Smooth muscle cell (in vitro differentiated cells): ENCODE results near the gene EDRF1. TPM values are rescaled to one million over a fixed set of nuclear protein-coding genes. Genes with fewer than 3 reads are reported as not detected.
A peak's percentile ranks its signal among the peaks of the same experiment; 100 is the strongest.

Source experiments
- DNase-seq: peaks from one replicate; lab custom pipeline; 2025; ENCODE audit not compliant: unreplicated experiment; lab: John Stamatoyannopoulos, UW
- H2AFZ ChIP-seq: fragments of 200-600 bp; sonication (generic); 2 replicates; pipeline ENCODE4 v1.6.0; 2016; ENCODE audit warnings: antibody characterized with exemption, low read depth, mild to moderate bottlenecking
- H3F3A ChIP-seq: fragments of 200-600 bp; sonication (generic); 2 replicates; pipeline ENCODE4 v1.6.0; 2017; ENCODE audit warnings: antibody characterized with exemption, low read depth
- H3K27ac ChIP-seq: fragments of 200-600 bp; sonication (generic); 2 replicates; pipeline ENCODE4 v1.5.1; 2016; ENCODE audit warnings: low read depth, mild to moderate bottlenecking
- H3K27me3 ChIP-seq: fragments of 200-600 bp; sonication (generic); 2 replicates; pipeline ENCODE4 v1.6.1; 2016; ENCODE audit warnings: low read depth, mild to moderate bottlenecking
- H3K36me3 ChIP-seq: fragments of 200-600 bp; sonication (generic); 2 replicates; pipeline ENCODE4 v1.5.1; 2016; ENCODE audit warnings: low read depth
- H3K4me1 ChIP-seq: fragments of 200-600 bp; sonication (generic); 2 replicates; pipeline ENCODE4 v1.5.1; 2016; ENCODE audit warnings: low read depth
- H3K4me2 ChIP-seq: fragments of 200-600 bp; sonication (generic); 2 replicates; pipeline ENCODE4 v1.6.0; 2016; ENCODE audit warnings: mild to moderate bottlenecking
- H3K4me3 ChIP-seq: fragments of 200-600 bp; sonication (generic); 2 replicates; pipeline ENCODE4 v1.5.1; 2016; ENCODE audit warnings: mild to moderate bottlenecking
- H3K79me2 ChIP-seq: fragments of 200-600 bp; sonication (generic); 2 replicates; pipeline ENCODE4 v1.6.0; 2016; ENCODE audit warnings: low read depth, mild to moderate bottlenecking
- H3K9ac ChIP-seq: fragments of 200-600 bp; sonication (generic); 2 replicates; pipeline ENCODE4 v1.6.0; 2016; ENCODE audit warnings: low read depth
- H3K9me3 ChIP-seq: fragments of 200-600 bp; sonication (generic); replicated peaks from 2 replicates; pipeline ENCODE4 v1.5.1; 2016; ENCODE audit warnings: low read depth
- H4K20me1 ChIP-seq: fragments of 200-600 bp; sonication (generic); 2 replicates; pipeline ENCODE4 v1.6.0; 2016; ENCODE audit warnings: low read depth
- WGBS: methylation state at CpG from one replicate; pipeline ENCODE4 v1.1.7; 2016; ENCODE audit warnings: low lambda C conversion rate; 5-methylcytosine and 5-hydroxymethylcytosine counted together
- polyA plus RNA-seq: library from polyadenylated mRNA; unstranded; fragments of >200 nt; fragmentation: Nextera tagmentation; extraction: Ambion mirVana; gene quantifications from 2 replicates; pipeline ENCODE4 v1.2.1, GENCODE V29; 2016
- total RNA-seq: library from RNA; depleted of rRNA; stranded (reverse); fragments of >200 nt; gene quantifications from 2 replicates; pipeline ENCODE4 v1.2.3, GENCODE V29; 2014
- TF ChIP-seq, protein P1 (sequence below): fragments of 200-600 bp; sonication (generic); IDR thresholded peaks from 2 replicates; pipeline ENCODE4 v1.5.1; 2017; ENCODE audit warnings: borderline replicate concordance, mild to moderate bottlenecking, antibody characterized with exemption; ENCODE audit not compliant: insufficient read depth, poor library complexity, severe bottlenecking

Gene EDRF1
- total and polyA plus RNA-seq, 2 experiments from 2014 or later: 8.5 to 22.0 TPM

DNA sequence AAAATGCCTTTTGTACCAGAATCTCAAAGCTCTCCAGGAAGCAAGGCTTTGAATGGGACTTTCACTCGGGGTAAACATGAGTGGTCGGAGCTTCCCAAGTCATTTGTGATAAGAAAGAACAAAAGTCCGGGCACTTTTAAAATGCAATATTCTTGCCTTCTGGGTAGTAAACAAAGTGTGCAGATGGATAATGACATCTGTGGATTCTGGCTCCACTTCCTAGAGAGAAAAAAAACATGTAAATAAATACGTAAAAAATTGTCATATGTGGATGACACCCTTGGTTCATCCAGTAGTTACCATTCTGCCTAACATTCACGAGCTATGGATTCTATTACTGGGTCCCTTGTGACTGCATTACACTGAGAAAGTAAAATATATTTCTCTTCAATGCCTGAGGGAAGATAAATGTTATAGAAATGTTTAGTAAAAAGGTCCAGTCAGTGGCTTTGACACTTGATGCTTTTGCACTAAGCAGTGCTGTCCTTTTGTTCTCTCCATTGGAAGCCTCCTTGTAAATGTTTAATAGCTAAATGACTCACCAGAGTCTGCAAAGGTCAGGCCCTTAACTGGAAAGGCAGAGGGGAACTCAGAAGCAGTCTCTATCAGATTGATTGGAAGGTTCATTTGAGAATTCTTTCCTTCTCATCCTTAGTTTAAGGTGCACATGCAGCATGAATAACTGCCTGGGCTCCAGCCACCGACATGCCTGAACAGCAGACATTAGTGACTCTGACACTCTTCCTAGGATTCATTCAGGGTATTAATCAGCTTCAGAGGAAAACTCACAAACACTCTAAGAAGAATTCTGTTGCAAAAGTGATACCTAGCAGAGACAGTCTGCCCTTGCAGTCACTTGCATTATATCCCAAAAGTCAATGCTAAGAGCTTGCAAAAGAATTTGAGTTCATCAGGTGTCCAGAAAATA lies 11.7 kb upstream of the EDRF1 start:
- TF ChIP-seq, protein P1, sequence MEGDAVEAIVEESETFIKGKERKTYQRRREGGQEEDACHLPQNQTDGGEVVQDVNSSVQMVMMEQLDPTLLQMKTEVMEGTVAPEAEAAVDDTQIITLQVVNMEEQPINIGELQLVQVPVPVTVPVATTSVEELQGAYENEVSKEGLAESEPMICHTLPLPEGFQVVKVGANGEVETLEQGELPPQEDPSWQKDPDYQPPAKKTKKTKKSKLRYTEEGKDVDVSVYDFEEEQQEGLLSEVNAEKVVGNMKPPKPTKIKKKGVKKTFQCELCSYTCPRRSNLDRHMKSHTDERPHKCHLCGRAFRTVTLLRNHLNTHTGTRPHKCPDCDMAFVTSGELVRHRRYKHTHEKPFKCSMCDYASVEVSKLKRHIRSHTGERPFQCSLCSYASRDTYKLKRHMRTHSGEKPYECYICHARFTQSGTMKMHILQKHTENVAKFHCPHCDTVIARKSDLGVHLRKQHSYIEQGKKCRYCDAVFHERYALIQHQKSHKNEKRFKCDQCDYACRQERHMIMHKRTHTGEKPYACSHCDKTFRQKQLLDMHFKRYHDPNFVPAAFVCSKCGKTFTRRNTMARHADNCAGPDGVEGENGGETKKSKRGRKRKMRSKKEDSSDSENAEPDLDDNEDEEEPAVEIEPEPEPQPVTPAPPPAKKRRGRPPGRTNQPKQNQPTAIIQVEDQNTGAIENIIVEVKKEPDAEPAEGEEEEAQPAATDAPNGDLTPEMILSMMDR: no peak
- DNase-seq: no peak
- H3K36me3 ChIP-seq: no peaks in the 10 kb centered on the region
- peaks cover 11% of the 10 kb centered on the region for H3K4me1 ChIP-seq
- no peak overlapping the region for H3K27ac ChIP-seq
- no peaks in the 10 kb centered on the region for H4K20me1 ChIP-seq
- WGBS: 49% methylated on average over 6 of the region's 6 CpGs
- H3K27me3 ChIP-seq: no peaks in the 10 kb centered on the region
- H3K4me2 ChIP-seq: peak overlapping the region; percentile 33
- H3F3A ChIP-seq: peaks cover 14% of the 10 kb centered on the region
- no peak overlapping the region for H3K4me3 ChIP-seq
- no peaks in the 10 kb centered on the region for H3K79me2 ChIP-seq
- H3K9ac ChIP-seq: no peak overlapping the region
- H3K9me3 ChIP-seq: no peaks in the 10 kb centered on the region
- no peak overlapping the region for H2AFZ ChIP-seq

DNA sequence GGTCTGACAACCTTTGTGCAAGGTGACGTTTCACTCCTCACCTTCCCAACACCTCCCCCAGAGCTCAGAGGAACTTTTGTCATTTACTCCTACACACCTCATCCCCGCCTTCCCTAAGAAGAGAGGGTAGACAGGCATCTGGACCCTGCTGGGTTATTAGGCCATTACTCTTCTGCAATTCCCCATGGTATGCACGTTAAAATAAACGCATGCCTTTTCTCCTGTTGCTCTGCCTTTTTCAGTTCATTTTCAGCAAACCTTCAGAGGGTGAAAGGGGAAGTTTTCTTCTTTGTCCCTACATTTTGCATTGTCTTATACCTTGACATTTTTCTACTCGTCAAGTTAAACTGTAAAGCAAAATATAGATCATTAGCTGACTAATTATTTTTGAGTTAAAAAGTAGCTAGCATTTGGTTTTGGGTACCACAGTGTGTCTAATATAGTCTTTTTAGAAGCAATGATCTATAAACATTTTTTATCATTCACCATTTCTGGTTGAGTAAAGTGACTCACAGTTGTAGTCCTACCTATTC lies 10.5 kb upstream of the EDRF1 start:
- H3K4me2 ChIP-seq: no peak overlapping the region

GRCh38 chr10:125709553-125710474 lies 9.7 kb upstream of the EDRF1 start:
- peak overlapping the region; percentile 56 for H3K4me2 ChIP-seq
- no peaks in the 10 kb centered on the region for H3K79me2 ChIP-seq

More for the DNA sequence above, 10.5 kb upstream of the EDRF1 start:
- no peaks in the 10 kb centered on the region for H3K79me2 ChIP-seq
- H3K4me1 ChIP-seq: peaks cover 11% of the 10 kb centered on the region
- TF ChIP-seq, protein P1: no peak
- peaks cover 14% of the 10 kb centered on the region for H3F3A ChIP-seq
- H3K9ac ChIP-seq: no peak overlapping the region
- H2AFZ ChIP-seq: no peak overlapping the region
- no peaks in the 10 kb centered on the region for H3K27me3 ChIP-seq
- WGBS: 48% methylated on average over 5 of the region's 5 CpGs
- no peak overlapping the region for H3K27ac ChIP-seq
- H3K9me3 ChIP-seq: no peaks in the 10 kb centered on the region
- no peaks in the 10 kb centered on the region for H4K20me1 ChIP-seq
- no peak for DNase-seq
- H3K36me3 ChIP-seq: no peaks in the 10 kb centered on the region
- H3K4me3 ChIP-seq: no peak overlapping the region

More at GRCh38 chr10:125709553-125710474, 9.7 kb upstream of the EDRF1 start:
- H2AFZ ChIP-seq: peak overlapping the region; percentile 21
- peaks cover 14% of the 10 kb centered on the region for H3F3A ChIP-seq
- H3K4me3 ChIP-seq: no peak overlapping the region
- TF ChIP-seq, protein P1: no peak
- 40% methylated on average over 12 of the region's 12 CpGs for WGBS
- no peak for DNase-seq
- H3K36me3 ChIP-seq: no peaks in the 10 kb centered on the region
- H3K9me3 ChIP-seq: no peaks in the 10 kb centered on the region
- H3K4me1 ChIP-seq: peaks cover 11% of the 10 kb centered on the region
- H3K27me3 ChIP-seq: no peaks in the 10 kb centered on the region
- H3K27ac ChIP-seq: no peak overlapping the region
- no peak overlapping the region for H3K9ac ChIP-seq
- H4K20me1 ChIP-seq: no peaks in the 10 kb centered on the region
